ENCODE data around the gene EME1. TPM values are rescaled to one million over a fixed set of nuclear protein-coding genes. Genes with fewer than 3 reads are reported as not detected.

The EME1 gene
- total and polyA plus RNA-seq, 2 of the 13 experiments (the other 11 are each of a cell fraction or from before 2014, with no cell fraction given): 20.7 to 24.6 TPM

- TF ChIP-seq ZBTB37 (CRISPR knock-in tag; IDR thresholded peaks at IDR 0.05) (0 out of 2 replicates have a peak, but pooled peaks have one; percentile 43), E2F2 (CRISPR knock-in tag; IDR thresholded peaks at IDR 0.05; ENCODE audit: borderline replicate concordance) (peak; percentile 69; the same call in 1 of the 2 replicates), ZFP82 (CRISPR knock-in tag; IDR thresholded peaks at IDR 0.05; ENCODE audit: borderline replicate concordance) (peak; percentile 42; the same call in 1 of the 2 replicates), ZNF598 (CRISPR knock-in tag; IDR thresholded peaks at IDR 0.05; ENCODE audit: borderline replicate concordance) (peak; percentile 98), NCOR1 (IDR thresholded peaks at IDR 0.05; ENCODE audit: borderline replicate concordance, low read length) (no peak), SP140L (CRISPR knock-in tag; IDR thresholded peaks at IDR 0.05; ENCODE audit: borderline replicate concordance) (peak; percentile 93; the same call in 1 of the 2 replicates), NFIC (IDR thresholded peaks at IDR 0.05; ENCODE audit: low read length) (no peak; the same call in 1 of the 2 replicates), HDAC6 (IDR thresholded peaks at IDR 0.05; ENCODE audit: low read depth, low read length) (no peak), TBX3 (IDR thresholded peaks at IDR 0.05; ENCODE audit: borderline replicate concordance) (peak; percentile 33; the same call in 1 of the 2 replicates), ETV5 (CRISPR knock-in tag; IDR thresholded peaks at IDR 0.05; ENCODE audit: borderline replicate concordance) (peak; percentile 88), ZNF335 (CRISPR knock-in tag; IDR thresholded peaks at IDR 0.05) (peak; percentile 95), EEA1 (CRISPR knock-in tag; IDR thresholded peaks at IDR 0.05; ENCODE audit: borderline replicate concordance) (peak; percentile 81; the same call in 1 of the 2 replicates), PAF1 (CRISPR knock-in tag; IDR thresholded peaks at IDR 0.05) (no peak), ZKSCAN1 (IDR thresholded peaks at IDR 0.05; ENCODE audit: low read length) (peak; percentile 65; the same call in 1 of the 2 replicates), ZNF34 (CRISPR knock-in tag; IDR thresholded peaks at IDR 0.05; ENCODE audit: borderline replicate concordance) (peak; percentile 98; the same call in 1 of the 2 replicates), PCBP1 (IDR thresholded peaks at IDR 0.05; ENCODE audit: borderline replicate concordance, low read depth, low read length) (peak; percentile 94), ZSCAN29 (CRISPR knock-in tag; conservative IDR thresholded peaks at IDR 0.05) (peak; percentile 93), ZNF550 (CRISPR knock-in tag; IDR thresholded peaks at IDR 0.05; ENCODE audit: borderline replicate concordance) (peak; percentile 95), RFX1 (IDR thresholded peaks at IDR 0.05) (no peak), ZNF639 (CRISPR knock-in tag; conservative IDR thresholded peaks at IDR 0.05) (peak; percentile 95), ZNF446 (CRISPR knock-in tag; IDR thresholded peaks at IDR 0.05) (peak; percentile 93), ZBTB20 (CRISPR knock-in tag; IDR thresholded peaks at IDR 0.05; ENCODE audit: borderline replicate concordance, low read depth) (peak; percentile 95; the same call in 1 of the 2 replicates), EP300 (IDR thresholded peaks at IDR 0.05; ENCODE audit: low read depth in 2 of 2, low read length in 2 of 2) (peak; percentile 56 to 73; a peak in 3 of 4 replicates), EP300 (CRISPR knock-in tag; IDR thresholded peaks at IDR 0.05; ENCODE audit: borderline replicate concordance) (peak; percentile 70), MIXL1 (CRISPR knock-in tag; IDR thresholded peaks at IDR 0.05) (peak; percentile 93), KMT2B (CRISPR knock-in tag; IDR thresholded peaks at IDR 0.05) (peak; percentile 99), SMARCC2 (IDR thresholded peaks at IDR 0.05) (no peak), JARID2 (CRISPR knock-in tag; IDR thresholded peaks at IDR 0.05; ENCODE audit: insufficient replicate concordance) (peak; percentile 92)
Observed at GRCh38 chr17:50397111-50397918, 24.3 kb downstream of the EME1 start, which contains the start of gene LRRC59 (continued).
